Stimulated activated CD8-positive, alpha-beta memory T cell treated with anti-CD3 and anti-CD28 coated beads, Interleukin-4, amount 100 ng/mL, for 48 hours (primary cell): ENCODE data around the gene MKI67.
"Not testable (repeated sequence)": the region's sequence is repeated elsewhere in the genome, so short reads cannot be mapped to it uniquely, and the experiment has no call there.

ENCODE experiments used
- DNase-seq: peaks from one replicate; pipeline ENCODE4 v3.0.0-alpha.2; 2020

Gene MKI67

GRCh38 chr10:128149267-128150014 is 23.2 kb upstream of the MKI67 start:
- DNase-seq: no peak

- no peak for DNase-seq
These were observed 21.4 kb upstream of the MKI67 start for GRCh38 chr10:128147669-128148068.

- DNase-seq: peak; percentile 34
These were observed 20.8 kb upstream of the MKI67 start for GRCh38 chr10:128147064-128147463.

GRCh38 chr10:128144547-128144946 is 18.3 kb upstream of the MKI67 start:
- no peak for DNase-seq

- DNase-seq: no peak
These were observed 17.3 kb upstream of the MKI67 start for GRCh38 chr10:128143531-128143930.

GRCh38 chr10:128140425-128140824 is 14.2 kb upstream of the MKI67 start:
- DNase-seq: no peak

GRCh38 chr10:128138429-128138828 is 12.2 kb upstream of the MKI67 start:
- not testable (repeated sequence) for DNase-seq

GRCh38 chr10:128137877-128138276 is 11.7 kb upstream of the MKI67 start:
- no peak for DNase-seq

GRCh38 chr10:128130051-128130450 is 3.8 kb upstream of the MKI67 start:
- no peak for DNase-seq

- DNase-seq: no peak
These were observed 2.4 kb upstream of the MKI67 start for GRCh38 chr10:128128582-128128981.

GRCh38 chr10:128125416-128125943 is 743 bp downstream of the MKI67 start:
- DNase-seq: peak; percentile 53

- DNase-seq: no peak
These were observed 1.3 kb downstream of the MKI67 start for GRCh38 chr10:128124813-128125403.

GRCh38 chr10:128123846-128124245 is 2.4 kb downstream of the MKI67 start:
- no peak for DNase-seq

- DNase-seq: no peak
These were observed 3.3 kb downstream of the MKI67 start for GRCh38 chr10:128122931-128123330.

- no peak for DNase-seq
These were observed 4.3 kb downstream of the MKI67 start for GRCh38 chr10:128121750-128122412.

GRCh38 chr10:128116851-128117615 is 9.2 kb downstream of the MKI67 start:
- no peak for DNase-seq

- DNase-seq: no peak
These were observed 10.0 kb downstream of the MKI67 start for GRCh38 chr10:128116187-128116586.

GRCh38 chr10:128115356-128115755 is 10.9 kb downstream of the MKI67 start:
- DNase-seq: no peak

GRCh38 chr10:128114901-128115300 is 11.3 kb downstream of the MKI67 start:
- no peak for DNase-seq

- DNase-seq: no peak
These were observed 13.2 kb downstream of the MKI67 start for GRCh38 chr10:128113026-128113425.

- no peak for DNase-seq
These were observed 14.5 kb downstream of the MKI67 start for GRCh38 chr10:128111696-128112095.

- DNase-seq: no peak
These were observed 15.9 kb downstream of the MKI67 start for GRCh38 chr10:128110339-128110738.

GRCh38 chr10:128109707-128110106 is 16.5 kb downstream of the MKI67 start:
- no peak for DNase-seq
